ENCODE results near the gene GABARAPL1.

DNA sequence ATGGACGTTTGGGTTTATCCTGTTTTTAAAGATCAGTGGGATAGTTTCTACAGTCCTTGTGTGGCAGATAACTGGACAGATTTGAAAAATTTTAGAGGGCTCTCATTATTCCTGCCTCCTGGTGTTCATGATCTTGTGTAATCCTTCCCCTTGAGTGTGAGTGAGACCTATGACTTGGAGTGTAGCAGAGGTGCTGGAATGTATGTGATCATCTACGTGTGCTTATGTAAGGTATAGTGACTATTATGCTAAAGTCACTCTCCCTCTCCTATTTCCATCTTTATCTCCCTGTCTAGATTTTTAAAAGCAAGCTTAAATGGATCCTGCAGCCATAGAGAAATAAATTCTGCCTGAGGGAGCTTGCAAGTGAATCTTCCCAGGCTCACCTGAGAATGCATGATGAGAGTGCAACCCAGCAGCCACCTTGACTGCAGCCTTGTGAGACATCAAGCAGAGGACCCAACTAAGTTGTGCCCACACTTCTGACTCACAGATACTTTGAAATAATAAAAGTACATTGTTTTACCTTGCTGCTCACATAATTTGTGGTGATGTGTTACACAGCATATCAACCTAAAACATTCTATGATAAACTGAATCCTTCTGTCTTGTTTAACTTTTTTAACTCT, 37.6 kb upstream of the GABARAPL1 start:
- TF ChIP-seq YY1 (IDR thresholded peaks at IDR 0.05; ENCODE audit: low read depth) (no peak), RAD21 (IDR thresholded peaks at IDR 0.05; ENCODE audit: low read length) (no peak), PBX3 (IDR thresholded peaks at IDR 0.05) (no peak)
- TF ChIP-seq, protein P1, sequence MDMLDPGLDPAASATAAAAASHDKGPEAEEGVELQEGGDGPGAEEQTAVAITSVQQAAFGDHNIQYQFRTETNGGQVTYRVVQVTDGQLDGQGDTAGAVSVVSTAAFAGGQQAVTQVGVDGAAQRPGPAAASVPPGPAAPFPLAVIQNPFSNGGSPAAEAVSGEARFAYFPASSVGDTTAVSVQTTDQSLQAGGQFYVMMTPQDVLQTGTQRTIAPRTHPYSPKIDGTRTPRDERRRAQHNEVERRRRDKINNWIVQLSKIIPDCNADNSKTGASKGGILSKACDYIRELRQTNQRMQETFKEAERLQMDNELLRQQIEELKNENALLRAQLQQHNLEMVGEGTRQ (IDR thresholded peaks at IDR 0.05; ENCODE audit: borderline replicate concordance, low read depth, low read length) = no peak

Data from SK-N-SH (cell line).